Camera-type eye (tissue), 1 donor: Measurements from ENCODE around the gene TMPO. TPM values are rescaled to one million over a fixed set of nuclear protein-coding genes. Genes with fewer than 3 reads are reported as not detected.

ENCODE experiments used
- total RNA-seq: library from RNA; depleted of rRNA; stranded (reverse); fragments of >200 nt; gene quantifications from one replicate; pipeline ENCODE4 v1.2.3, GENCODE V29; 2014

Gene TMPO, protein sequence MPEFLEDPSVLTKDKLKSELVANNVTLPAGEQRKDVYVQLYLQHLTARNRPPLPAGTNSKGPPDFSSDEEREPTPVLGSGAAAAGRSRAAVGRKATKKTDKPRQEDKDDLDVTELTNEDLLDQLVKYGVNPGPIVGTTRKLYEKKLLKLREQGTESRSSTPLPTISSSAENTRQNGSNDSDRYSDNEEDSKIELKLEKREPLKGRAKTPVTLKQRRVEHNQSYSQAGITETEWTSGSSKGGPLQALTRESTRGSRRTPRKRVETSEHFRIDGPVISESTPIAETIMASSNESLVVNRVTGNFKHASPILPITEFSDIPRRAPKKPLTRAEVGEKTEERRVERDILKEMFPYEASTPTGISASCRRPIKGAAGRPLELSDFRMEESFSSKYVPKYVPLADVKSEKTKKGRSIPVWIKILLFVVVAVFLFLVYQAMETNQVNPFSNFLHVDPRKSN
- 281 TPM for total RNA-seq

GRCh38 chr12:98515287-98516110 is at the start of gene TMPO:
TMPO (plus strand) TSS chr12:98515590; CDS start chr12:98515868, 278 bp downstream.

GRCh38 chr12:98593351-98594049 is 78.1 kb downstream of the TMPO start, which contains the start of gene SLC25A3:
SLC25A3 (plus strand) TSS chr12:98593686; CDS start chr12:98593979, 293 bp downstream.

Other genes starting within 250 kb of the TMPO start
- gene SLC25A3, start 78.1 kb downstream of the TMPO start, total RNA-seq, result 454 TPM
- gene IKBIP, start 129.2 kb downstream of the TMPO start, total RNA-seq, result 27.9 TPM
- gene APAF1, start 129.7 kb downstream of the TMPO start, total RNA-seq, result 58.3 TPM